Endometrial microvascular endothelial cells (primary cell): ENCODE data around the gene SLC2A10. TPM values are rescaled to one million over a fixed set of nuclear protein-coding genes. Genes with fewer than 3 reads are reported as not detected.

Source experiments
- in situ Hi-C: cut with HindIII; loops from 2 replicates; pipeline ENCODE4 v1.10.0; 2017; ENCODE audit warnings: low sequenced_read_pairs, low pct_unique_long_range_greater_than_20kb; ENCODE audit errors: inconsistent ontology term
- total RNA-seq: library from RNA; depleted of rRNA; stranded (reverse); fragments of >200 nt; gene quantifications from one replicate; pipeline ENCODE4 v1.2.3, GENCODE V29; 2015; ENCODE audit errors: inconsistent ontology term

The SLC2A10 gene
- total RNA-seq, 1 donor from 2014 or later = 3.5 TPM

DNA sequence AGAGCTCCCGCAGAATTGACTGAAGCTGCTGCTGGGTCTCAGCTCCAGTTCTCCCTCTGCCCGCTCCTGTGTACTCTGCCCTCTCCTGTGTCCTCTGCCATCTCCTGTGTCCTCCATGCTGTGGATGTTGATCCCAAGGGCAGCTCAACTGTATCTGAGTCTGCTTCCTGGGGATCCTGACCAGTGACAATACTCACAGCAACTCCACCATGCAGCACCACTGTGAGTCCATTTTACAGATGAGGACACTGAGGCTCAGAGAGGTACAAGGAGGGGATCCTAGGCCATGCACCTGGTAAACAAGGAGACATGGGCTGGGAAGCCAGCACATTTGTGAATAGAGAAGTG, 28.8 kb upstream of the SLC2A10 start:
- in situ Hi-C loops = no loop called here

DNA sequence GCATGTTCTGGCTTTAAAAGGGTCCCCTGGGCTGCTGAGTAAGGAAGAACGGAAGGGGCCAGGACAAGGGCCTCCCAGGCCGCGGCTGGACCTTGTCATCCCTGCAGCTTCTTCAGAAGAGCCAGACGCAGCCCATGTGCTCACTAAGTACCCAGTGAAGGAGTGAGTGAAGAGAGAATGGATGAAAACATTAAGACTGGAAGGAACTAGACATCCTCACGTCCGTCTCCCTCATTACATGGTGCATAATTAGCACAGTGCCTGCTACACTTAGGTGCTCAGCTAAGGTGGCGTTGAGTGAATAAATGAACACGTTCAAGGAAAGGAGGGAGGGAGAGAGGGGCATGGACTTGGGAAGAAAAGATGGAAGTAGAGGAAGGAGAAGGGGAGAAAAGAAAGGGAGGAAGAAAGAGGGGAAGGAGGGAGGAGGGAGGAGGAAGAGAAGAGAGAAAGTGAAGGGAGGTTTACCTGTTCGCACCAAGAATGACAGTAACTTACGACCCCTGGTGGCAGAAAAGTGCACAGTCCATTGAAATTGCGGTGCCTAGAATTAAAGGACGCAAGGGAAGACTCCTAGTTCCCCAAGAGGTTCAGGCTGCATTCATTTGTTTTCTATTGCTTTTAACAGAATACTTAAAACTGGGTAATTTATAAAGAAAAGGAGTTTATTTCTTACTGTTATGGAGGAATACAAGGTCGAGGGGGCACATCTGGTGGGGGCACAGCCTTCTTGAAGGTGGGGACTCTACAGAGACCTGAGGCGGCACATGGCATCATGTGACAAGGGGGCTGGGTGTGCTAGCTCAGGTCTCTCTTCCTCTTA, 28.2 kb upstream of the SLC2A10 start:
- in situ Hi-C loops = no loop called here

DNA sequence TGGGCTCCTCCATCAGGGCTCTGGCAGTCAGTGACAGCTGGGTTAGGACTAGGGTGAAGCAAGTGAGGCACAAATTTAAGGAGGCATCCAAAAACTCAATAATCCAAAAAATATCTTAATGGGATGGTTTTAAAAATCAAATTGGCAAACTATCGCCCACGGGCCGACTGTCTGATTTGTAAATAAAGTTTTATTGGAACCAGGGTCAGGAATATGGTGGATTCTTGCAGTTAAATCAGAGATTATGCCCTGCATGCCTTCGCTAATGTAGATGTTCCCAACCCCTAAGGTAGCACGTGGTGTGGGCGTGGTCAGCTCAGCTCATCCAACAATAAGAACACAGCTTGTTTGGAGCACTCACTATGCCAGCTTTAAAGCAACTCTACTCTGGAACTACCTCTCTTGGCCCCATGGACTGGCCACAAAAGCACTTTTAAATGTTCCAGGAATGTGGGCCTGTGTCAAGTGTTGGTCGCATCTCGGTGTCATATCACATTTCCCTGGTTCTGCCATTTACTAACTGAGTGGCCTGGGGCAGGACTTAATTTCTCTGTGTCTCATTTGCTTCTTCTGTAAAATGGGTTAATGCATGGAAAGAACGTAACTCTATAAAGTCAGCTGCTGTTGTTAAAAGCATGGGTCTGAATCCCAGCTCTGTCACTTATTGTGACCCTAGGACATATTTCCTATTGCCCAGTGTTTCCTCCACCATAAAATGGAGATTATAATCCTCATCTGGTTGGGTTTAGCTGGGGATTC, 27.2 kb upstream of the SLC2A10 start:
- in situ Hi-C loops = no loop called here

DNA sequence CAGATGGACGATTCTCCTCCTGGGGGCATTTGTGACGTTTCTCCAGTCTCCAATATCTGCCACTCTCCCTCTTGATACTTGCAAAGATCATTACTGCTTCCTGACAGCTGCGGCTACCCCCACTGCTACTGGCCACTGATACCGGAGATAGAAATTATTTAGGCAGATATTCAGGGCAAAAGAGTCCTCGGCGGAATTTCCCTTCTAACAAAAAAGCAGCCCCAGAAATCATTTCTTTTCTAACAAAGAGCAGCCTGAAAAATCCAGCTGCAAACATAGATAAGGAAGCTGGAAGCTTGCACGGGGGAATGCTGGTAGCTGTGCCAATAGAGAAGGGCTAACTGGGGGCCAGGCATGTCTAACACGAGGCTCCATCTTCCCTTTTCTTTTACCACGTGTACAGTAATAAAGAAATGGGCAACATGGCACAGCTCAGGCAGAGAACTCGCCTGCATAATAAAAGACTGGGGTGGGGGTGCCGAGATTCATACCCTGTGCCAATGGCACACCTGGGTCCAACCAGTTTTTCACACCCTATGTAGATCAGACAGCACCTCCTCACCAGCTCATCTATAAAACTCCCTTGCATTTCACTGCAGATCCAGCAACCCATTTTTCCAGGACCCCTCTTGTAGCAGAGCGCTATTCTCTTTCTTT, 26.3 kb upstream of the SLC2A10 start:
- in situ Hi-C loops = no loop called here

DNA sequence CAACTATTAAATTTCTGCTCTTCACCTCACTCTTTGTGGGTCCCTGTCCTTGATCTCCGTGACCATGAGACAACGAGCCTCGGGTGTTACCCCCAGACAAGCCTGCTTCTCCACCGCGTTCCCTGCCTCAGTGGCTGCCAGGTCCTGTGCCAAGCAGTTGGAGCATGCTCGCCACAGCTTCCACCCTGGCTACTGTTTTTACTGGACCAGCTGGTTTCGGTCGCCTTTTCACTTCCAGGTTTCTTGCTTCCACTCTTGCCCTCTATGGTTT, 25.8 kb upstream of the SLC2A10 start:
- in situ Hi-C loops = no loop called here

DNA sequence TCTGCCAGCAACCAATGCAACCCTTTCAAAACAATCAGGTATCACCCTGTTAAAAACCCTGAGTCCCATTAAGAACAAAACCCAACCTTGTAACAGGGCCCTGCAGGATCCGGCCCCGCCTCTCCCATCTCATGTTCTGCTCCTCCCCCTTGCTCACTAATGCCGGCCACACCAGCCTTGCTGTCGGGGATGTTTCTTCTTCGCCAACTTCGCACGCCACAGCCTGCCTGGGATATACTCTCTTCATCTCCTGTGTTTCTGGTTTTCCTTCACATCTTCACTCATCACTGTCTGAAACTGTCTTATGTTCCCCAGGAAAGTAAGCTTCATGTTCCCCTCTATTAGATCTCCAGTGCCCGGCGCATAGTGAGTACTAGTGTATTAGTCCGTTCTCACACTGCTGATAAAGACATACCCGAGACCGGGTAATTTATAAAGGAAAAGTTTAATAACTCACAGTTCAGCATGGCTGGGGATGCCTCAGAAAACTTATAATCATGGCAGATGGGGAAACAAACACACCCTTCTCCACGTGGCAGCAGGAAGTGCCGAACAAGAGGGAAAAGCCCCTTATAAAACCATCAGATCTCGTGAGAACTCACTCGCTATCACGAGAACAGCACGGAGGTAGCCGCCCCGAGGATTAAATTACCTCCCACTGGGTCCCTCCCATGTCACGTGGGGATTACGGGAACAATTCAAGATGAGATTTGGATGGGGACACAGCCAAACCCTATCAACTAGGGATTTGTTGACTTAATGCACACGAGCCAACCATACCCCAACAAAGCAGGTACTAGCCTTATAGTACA, 25.3 kb upstream of the SLC2A10 start:
- in situ Hi-C loops = no loop called here

DNA sequence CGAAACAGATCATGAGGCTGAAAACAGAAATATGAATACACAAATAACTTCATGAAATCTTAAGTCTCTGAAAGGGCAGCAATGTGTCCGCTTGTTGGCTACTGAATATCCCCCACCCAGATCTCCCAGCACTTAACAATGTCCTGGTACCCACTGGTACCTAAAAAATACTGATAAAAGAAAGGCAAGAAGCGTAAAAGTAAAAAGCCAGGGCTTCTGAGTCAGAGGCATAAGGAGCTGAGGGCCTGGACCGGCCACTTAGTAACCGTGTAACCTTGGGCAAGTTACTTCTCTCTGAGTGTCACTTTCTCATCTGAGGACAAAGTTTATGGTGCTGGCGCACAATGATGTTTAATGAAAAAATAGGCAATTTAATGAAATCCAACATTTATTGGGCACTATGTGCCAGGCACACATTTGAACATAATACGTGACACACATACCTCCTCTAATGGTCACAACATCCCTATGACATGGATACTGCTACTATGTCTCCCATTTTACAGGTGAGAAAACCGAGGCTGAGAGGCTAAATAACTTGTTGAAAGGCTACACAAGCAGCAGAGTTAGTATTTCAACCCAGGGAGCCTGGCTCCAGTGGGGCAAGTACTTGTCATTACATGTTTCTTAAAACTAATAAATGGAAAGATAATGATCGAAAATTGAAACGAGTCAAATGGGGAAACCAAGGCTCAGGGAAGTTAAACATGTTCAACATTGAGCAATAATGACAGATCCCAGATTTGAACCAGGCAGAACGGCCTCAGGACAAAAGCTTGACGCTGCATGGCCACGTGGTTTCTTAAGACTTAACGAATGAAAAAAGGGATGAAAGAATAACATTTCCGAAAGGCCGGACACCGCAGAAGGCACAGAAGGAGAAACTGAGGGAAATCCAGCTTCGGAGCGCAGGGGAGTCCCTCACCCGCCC, 21.0 kb upstream of the SLC2A10 start:
- in situ Hi-C loops = no loop called here

DNA sequence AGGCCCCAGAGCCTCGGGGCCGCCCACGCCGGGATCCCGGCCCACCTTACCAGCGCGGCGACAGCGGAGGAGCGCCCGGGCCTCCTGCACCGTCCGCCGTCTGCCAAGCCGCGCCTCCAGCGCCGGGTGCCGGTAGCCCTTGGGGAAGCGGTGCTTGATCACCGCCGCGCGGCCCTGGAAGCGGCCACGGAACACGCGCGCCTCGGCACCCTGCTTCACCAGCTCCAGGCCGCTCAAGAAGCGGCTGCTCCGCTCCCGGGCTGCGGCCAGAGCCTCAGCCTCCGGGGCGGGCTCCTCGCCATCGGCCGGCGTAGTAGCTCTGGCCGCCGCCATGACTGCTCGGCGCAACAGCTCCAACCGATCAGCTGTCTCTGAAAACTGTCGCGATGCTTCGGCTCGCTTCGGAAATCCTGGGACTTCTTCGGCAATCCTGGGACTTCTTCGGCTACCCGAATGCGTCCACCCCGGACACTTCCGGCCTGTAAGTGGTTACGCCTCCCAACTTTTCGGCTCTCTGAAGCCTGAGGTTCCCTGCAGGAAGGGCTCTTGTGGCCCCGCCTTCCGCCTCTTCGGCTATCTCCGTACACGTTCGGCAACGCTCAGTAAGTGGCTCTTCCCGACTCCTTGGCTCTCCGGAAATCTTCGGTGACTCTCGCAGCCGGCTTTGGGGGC, 20.2 kb upstream of the SLC2A10 start, which contains the start of gene TP53RK:
TP53RK (minus strand) TSS at position 363 of the 672 bp plus-strand sequence; CDS start at position 333, 30 bp downstream.
- in situ Hi-C loops = no loop called here

DNA sequence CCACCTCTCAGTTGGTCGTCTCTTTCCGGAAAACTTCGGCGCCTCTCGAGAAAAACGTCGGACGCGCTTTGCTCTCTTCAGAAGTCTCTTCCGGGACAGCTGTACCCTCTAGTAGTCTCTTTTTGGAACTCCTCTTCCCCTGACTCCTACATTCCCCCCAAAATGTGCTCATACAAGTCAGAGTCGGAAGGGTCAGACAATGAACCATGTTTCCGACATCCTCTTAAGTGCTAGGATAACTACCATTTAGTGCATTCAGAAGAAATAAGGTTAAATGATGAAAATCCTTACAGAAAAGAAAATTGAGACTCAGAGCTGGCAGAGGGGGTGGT, 19.7 kb upstream of the SLC2A10 start:
- in situ Hi-C loops = no loop called here

DNA sequence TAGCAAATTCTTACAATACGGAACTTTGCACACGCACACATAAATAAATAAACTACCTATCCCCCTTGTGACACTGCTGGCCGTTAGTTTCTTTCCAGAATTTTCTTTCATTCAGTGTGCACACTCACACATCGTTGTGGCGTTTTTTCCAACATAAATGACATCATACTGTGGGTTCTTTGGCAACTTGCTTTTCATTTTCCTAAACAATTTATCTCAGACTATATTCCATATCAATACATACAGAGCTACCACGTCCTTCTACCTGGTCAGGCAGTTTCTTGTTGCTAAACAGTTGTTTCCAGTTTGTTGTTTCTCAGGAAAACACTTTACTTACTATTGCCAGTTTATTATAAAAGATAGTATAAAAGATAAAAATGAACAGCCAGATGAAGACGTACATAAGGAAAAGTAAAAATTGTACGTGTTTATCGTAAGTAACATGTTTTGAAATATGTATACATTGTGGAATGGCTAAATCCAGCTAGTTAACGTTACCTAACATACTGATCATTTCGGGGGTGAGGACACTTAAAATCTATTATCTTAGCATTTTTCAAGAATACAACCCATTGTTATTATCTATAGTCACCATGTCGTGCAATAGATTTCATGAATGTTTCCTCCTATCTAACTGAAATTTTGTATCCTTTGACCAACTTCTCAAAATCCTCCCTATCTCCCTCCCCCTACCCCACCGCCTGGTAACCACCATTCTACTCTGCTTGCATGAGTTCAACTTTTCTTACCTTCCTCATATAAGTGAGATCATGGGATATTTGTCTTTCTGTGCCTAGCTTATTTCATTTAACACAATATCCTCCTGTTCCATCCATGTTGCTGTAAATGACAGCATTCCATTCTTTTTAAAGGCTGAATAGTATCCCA, 19.0 kb upstream of the SLC2A10 start:
- in situ Hi-C loops = no loop called here

DNA sequence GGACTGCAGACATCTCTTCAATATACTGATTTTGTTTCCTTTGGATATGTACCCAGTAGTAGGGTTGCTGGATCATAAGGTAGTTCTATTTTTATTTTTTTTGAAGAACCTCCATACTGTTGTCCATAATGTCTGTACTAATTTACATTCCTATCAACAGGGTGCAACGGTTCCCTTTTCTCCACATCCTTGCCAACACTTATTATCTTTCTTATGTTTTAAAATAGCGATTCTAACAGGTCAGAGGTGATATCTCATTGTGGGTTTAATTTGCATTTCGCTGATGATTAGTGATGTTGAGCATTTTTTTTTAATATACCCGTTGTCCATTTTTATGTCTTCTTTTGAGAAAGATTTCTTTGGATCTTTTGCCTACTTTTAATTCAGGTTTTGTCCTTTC, 18.3 kb upstream of the SLC2A10 start:
- in situ Hi-C loops = no loop called here

DNA sequence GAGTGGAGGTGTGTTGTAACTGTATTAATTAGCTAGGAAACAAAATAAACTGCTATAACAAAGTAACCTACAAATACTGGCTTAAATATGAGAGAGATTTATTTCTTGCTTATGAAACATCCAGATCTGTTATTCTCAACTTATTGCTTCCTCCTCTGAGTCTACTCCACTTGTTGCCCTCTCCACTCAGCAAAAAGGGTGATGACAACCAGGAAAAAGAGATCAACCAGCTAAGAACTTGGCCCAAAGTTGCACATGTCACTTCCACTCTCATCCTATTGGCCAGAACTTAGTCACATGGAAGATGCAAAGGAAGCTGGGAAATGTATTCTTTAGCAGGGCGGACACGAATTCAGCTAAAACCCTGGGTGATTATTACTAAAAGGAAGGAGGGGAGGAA, 15.0 kb upstream of the SLC2A10 start:
- in situ Hi-C loops = no loop called here

DNA sequence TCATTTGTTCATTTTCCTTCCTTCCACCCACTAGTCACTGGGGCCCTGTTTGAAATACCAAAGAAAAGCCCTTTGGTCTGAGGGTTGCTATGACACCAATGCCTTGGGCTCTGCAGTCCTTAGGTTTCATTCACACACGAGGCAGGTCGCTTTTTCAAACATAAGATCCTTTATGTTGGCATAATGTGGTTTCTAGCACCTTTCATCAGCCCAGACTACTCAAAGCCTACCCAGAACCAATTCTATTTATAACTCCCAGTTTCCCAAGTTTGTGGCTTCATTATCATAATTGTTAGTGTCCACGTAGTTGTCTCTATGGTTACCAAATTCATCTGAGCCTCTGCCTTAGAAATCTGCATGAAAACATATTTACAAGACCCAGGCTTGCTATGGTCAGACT, 13.6 kb upstream of the SLC2A10 start:
- in situ Hi-C loops = no loop called here

DNA sequence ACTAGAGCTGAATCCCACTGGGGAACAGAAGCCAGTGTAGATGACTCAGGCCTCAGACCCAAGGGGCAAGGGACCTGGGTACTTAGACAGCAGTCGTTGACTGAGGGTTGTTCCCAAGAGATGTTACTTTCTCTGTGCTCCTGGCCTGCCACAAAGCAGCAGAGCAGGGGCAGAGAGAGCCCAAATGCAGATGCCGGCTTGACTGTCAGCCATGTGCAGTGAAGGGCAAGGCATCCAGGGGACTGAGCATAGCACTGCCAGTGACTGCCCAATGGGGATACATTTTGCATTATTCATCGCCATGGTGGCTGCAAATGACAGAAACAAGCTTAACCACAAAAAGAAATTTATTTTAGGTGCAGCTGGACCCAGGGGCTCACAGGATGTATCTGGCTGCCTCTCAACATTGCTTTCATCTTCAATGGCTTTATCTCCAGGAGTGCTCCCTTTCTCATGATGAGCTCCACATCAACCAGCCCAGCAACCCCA, 12.6 kb upstream of the SLC2A10 start:
- in situ Hi-C loops = no loop called here

DNA sequence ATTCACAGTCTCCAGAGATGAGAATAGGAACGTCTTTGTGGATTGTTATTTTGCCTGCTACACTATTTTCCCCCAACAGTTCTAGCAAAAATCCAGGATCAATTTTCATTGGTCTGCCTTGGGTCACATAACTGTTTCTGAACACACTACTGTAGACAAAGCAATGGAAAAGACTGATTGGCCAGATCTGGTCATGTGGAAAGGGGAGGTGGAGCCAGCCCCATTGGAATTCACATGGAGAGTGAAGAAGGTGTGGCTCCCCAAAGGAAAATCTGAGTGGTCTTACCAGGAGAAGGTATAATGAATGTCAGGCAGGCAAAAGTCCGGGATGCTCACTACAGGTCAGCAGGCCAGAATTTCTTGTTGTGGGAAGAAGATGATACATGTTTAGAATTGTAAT, 10.7 kb upstream of the SLC2A10 start:
- in situ Hi-C loops = no loop called here

DNA sequence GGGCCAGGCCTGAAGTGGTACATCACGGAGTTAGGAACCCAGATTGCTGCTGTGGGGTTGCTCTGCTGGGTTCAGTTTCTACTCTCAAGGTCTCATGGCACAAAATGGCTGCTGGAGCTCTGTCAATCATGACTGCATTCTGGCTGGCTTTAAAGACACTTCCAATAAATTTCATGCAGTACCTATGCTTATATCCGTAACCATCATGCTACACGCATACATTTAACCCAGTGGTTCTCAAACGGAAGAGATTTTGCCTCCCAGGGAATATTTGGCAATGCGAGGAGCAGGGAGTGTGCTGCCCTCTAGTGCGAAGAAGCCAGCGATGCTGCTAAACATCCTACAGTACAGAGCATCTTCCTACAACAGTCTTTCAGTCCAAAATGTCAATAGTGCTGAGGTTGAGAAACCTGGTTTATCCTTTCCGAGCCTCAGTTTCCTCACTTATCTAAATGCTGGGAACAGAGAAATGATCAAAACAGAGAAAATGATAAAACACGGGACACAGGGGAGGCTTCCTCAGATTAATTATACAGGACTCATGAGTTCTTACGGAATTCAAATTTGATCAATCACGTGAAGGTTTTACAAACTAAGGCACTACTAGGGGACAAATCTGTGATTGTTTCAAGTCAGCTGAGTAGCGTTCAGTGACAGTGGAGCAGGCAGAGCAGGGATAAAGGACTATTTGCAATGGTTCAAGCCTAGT, 9.6 kb upstream of the SLC2A10 start:
- in situ Hi-C loops = no loop called here
